HL-60 (cell line): ENCODE data around the gene RAB1B.
"Not testable (repeated sequence)": the region's sequence is repeated elsewhere in the genome, so short reads cannot be mapped to it uniquely, and the experiment has no call there.

ENCODE experiments used
- DNase-seq, 2 experiments: peaks; one replicate each; pipeline ENCODE4 v3.0.0-alpha.2; 2010 to 2020; ENCODE audit warnings: low read depth in 1 of 2, low spot score in 1 of 2
- H3K27ac ChIP-seq: fragments of 250-450 bp; sonication (Bioruptor Pico); replicated peaks from 2 replicates; pipeline ENCODE4 v1.5.1; 2020; ENCODE audit warnings: mild to moderate bottlenecking, moderate library complexity
- H3K27me3 ChIP-seq: fragments of 250-450 bp; sonication (Bioruptor Pico); 2 replicates; pipeline ENCODE4 v1.5.1; 2021; ENCODE audit warnings: mild to moderate bottlenecking, moderate library complexity; ENCODE audit not compliant: insufficient read depth, poor library complexity, severe bottlenecking
- H3K4me3 ChIP-seq: replicated peaks from 2 replicates; pipeline ENCODE4 v1.5.1; 2011; ENCODE audit warnings: mild to moderate bottlenecking, control low read depth, low read length; ENCODE audit not compliant: insufficient read depth
- CTCF ChIP-seq: IDR thresholded peaks from one replicate; pipeline ENCODE4 v1.5.1; 2011; ENCODE audit warnings: low read length, control low read depth, inconsistent platforms; ENCODE audit not compliant: insufficient read depth
- GABPA ChIP-seq: IDR thresholded peaks from 2 replicates; pipeline ENCODE4 v1.6.1; 2012; ENCODE audit warnings: low read depth
- POLR2AphosphoS5 ChIP-seq: IDR thresholded peaks from 2 replicates; pipeline ENCODE4 v1.6.1; 2012; ENCODE audit warnings: low read depth
- SPI1 ChIP-seq: IDR thresholded peaks from 2 replicates; pipeline ENCODE4 v1.6.1; 2012; ENCODE audit warnings: low read depth, mild to moderate bottlenecking, borderline replicate concordance
- TF ChIP-seq, protein P1 (sequence below): IDR thresholded peaks from 2 replicates; pipeline ENCODE4 v1.6.1; 2012; ENCODE audit warnings: low read depth; ENCODE audit not compliant: insufficient replicate concordance

The RAB1B gene

DNA sequence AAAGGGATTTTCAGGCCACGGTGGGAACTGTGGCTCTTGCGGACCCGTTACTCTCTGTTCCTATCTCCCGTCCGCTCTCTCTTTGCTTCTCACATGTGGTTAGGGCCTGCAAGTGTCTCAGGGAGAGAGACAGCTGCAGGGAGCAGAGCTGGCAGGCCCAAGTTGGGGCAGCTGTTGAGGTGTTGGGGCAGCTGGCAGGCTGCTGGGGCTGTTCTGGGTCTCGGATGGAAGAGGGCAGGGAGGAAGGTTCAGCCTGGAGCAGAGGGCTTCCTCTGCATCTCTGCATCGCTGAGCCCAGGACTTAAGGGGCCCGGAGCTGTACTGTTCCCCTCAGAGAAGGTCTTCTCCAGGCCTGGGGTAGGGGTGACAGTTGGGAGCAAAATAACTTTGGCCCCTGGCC is 7.0 kb downstream of the RAB1B start:
- Histone ChIP-seq H3K27ac (no peak overlapping the region), H3K4me3 (no peak overlapping the region), H3K27me3 (no peaks in the 10 kb centered on the region)
- DNase-seq, result no peak
- TF ChIP-seq, protein P1, sequence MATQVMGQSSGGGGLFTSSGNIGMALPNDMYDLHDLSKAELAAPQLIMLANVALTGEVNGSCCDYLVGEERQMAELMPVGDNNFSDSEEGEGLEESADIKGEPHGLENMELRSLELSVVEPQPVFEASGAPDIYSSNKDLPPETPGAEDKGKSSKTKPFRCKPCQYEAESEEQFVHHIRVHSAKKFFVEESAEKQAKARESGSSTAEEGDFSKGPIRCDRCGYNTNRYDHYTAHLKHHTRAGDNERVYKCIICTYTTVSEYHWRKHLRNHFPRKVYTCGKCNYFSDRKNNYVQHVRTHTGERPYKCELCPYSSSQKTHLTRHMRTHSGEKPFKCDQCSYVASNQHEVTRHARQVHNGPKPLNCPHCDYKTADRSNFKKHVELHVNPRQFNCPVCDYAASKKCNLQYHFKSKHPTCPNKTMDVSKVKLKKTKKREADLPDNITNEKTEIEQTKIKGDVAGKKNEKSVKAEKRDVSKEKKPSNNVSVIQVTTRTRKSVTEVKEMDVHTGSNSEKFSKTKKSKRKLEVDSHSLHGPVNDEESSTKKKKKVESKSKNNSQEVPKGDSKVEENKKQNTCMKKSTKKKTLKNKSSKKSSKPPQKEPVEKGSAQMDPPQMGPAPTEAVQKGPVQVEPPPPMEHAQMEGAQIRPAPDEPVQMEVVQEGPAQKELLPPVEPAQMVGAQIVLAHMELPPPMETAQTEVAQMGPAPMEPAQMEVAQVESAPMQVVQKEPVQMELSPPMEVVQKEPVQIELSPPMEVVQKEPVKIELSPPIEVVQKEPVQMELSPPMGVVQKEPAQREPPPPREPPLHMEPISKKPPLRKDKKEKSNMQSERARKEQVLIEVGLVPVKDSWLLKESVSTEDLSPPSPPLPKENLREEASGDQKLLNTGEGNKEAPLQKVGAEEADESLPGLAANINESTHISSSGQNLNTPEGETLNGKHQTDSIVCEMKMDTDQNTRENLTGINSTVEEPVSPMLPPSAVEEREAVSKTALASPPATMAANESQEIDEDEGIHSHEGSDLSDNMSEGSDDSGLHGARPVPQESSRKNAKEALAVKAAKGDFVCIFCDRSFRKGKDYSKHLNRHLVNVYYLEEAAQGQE, result no peak
- no peak for TF ChIP-seq SPI1
- TF ChIP-seq POLR2AphosphoS5, result no peak
- TF ChIP-seq GABPA, result no peak
- no peak for TF ChIP-seq CTCF

- no peaks in the 10 kb centered on the region for H3K27me3 ChIP-seq
- TF ChIP-seq POLR2AphosphoS5 (no peak), SPI1 (no peak), CTCF (no peak), GABPA (no peak)
- TF ChIP-seq, protein P1, result no peak
- DNase-seq, result no peak
- H3K27ac ChIP-seq, result no peak overlapping the region
- no peak overlapping the region for H3K4me3 ChIP-seq
Measured at GRCh38 chr11:66275984-66276612, 7.7 kb downstream of the RAB1B start.

DNA sequence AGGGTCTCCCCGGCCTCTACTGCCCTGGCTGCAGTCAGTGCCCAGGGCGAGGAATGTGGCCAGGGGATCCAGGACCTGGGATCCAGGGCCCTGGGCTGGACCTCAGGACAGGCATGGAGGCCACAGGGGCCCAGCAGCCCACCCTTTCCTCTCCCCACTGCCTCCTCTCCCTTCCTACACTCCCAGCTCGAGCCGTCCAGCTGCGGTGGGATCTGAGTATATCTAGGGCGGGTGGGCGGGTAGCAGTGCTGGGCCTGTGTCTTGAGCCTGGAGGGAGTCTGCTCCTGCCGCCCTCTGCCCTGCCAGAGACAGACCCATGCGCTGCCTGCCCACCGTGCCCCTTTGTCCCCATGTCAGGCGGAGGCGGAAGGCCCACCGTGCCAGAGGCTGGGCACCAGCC is 8.2 kb downstream of the RAB1B start:
- H3K27ac ChIP-seq, DNase-seq, H3K27me3 ChIP-seq, H3K4me3 ChIP-seq: not testable (repeated sequence)

DNA sequence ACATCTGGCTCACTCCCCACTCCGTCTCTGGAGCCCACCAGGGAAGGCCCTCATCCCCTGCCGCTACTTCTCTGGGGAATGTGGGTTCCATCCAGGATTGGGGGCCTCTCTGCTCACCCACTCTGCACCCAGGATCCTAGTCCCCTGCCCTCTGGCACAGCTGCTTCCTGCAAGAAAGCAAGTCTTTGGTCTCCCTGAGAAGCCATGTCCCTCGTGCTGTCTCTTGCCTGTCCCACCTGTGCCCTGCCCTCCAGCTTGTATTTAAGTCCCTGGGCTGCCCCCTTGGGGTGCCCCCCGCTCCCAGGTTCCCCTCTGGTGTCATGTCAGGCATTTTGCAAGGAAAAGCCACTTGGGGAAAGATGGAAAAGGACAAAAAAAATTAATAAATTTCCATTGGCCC is 8.6 kb downstream of the RAB1B start:
- H3K4me3 ChIP-seq, H3K27ac ChIP-seq, H3K27me3 ChIP-seq: not testable (repeated sequence)
- DNase-seq, result peak in 1 of 2 experiments; percentile 31
